ENCODE data around the gene SURF6.

- TF ChIP-seq POLR2A (IDR thresholded peaks at IDR 0.05) (no peak), CTCF (IDR thresholded peaks at IDR 0.05) (no peak)
These were observed 13.3 kb downstream of the SURF6 start for GRCh38 chr9:133322701-133323100.
